DND-41 (cell line): ENCODE results near the gene ARPC1B.
A peak's percentile ranks its signal among the peaks of the same experiment; 100 is the strongest.

Source experiments
- ATAC-seq: fragments of 200-7000 bp; cut with Tn5 transposase; 3 replicates; pipeline ENCODE4 v1.9.1; 2021; ENCODE audit warnings: low read depth; ENCODE audit not compliant: insufficient read depth
- DNase-seq: peaks from one replicate; pipeline ENCODE4 v3.0.0-alpha.2; 2020
- H2AFZ ChIP-seq: 2 replicates; pipeline ENCODE4 v1.6.0; 2012; ENCODE audit warnings: low read depth, low read length
- H3K27ac ChIP-seq: 2 replicates; pipeline ENCODE4 v1.5.1; 2012; ENCODE audit warnings: low read length, inconsistent platforms
- H3K27me3 ChIP-seq: fragments of 200-600 bp; sonication (generic); 2 replicates; pipeline ENCODE4 v1.6.0; 2012; ENCODE audit warnings: low read length, mild to moderate bottlenecking, inconsistent platforms; ENCODE audit not compliant: insufficient read depth, poor library complexity
- H3K36me3 ChIP-seq: 2 replicates; pipeline ENCODE4 v1.5.1; 2012; ENCODE audit warnings: low read length, inconsistent platforms; ENCODE audit not compliant: insufficient read depth
- H3K4me1 ChIP-seq: 2 replicates; pipeline ENCODE4 v1.5.1; 2012; ENCODE audit warnings: mild to moderate bottlenecking, low read length; ENCODE audit not compliant: insufficient read depth
- H3K4me2 ChIP-seq: 2 replicates; pipeline ENCODE4 v1.6.0; 2012; ENCODE audit warnings: mild to moderate bottlenecking, moderate library complexity, low read length, inconsistent platforms; ENCODE audit not compliant: insufficient read depth
- H3K4me3 ChIP-seq, 2 experiments: fragments of 200-600 bp in 1 of 2; shearing (Covaris generic) in 1 of 2; 2 replicates each; pipeline ENCODE4 v1.5.1; 2012 to 2016; ENCODE audit warnings: inconsistent platforms in 2 of 2, low read length in 2 of 2, mild to moderate bottlenecking in 2 of 2, low read depth in 1 of 2, moderate library complexity in 1 of 2
- H3K79me2 ChIP-seq: 2 replicates; pipeline ENCODE4 v1.6.0; 2012; ENCODE audit warnings: low read length, inconsistent platforms; ENCODE audit not compliant: insufficient read depth
- H3K9ac ChIP-seq: 2 replicates; pipeline ENCODE4 v1.6.0; 2012; ENCODE audit warnings: low read depth, mild to moderate bottlenecking, inconsistent platforms, low read length, moderate library complexity
- H3K9me3 ChIP-seq: 2 replicates; pipeline ENCODE4 v1.5.1; 2012; ENCODE audit warnings: low read length, moderate library complexity, mild to moderate bottlenecking, inconsistent platforms; ENCODE audit not compliant: insufficient read depth, severe bottlenecking
- H4K20me1 ChIP-seq: 2 replicates; pipeline ENCODE4 v1.6.0; 2012; ENCODE audit warnings: low read length; ENCODE audit not compliant: insufficient read depth
- CTCF ChIP-seq: IDR thresholded peaks from 2 replicates; pipeline ENCODE4 v1.5.1; 2012; ENCODE audit warnings: borderline replicate concordance, low read length, moderate library complexity, mild to moderate bottlenecking; ENCODE audit not compliant: poor library complexity, severe bottlenecking; ENCODE audit errors: extremely low read depth
- EZH2 ChIP-seq: IDR thresholded peaks from 3 replicates; pipeline ENCODE4 v1.6.1; 2012; ENCODE audit warnings: borderline replicate concordance, low read depth, mild to moderate bottlenecking, moderate library complexity, low read length, inconsistent platforms; ENCODE audit not compliant: severe bottlenecking

Gene ARPC1B

GRCh38 chr7:99374111-99375064 is at the start of gene ARPC1B:
Gene ARPC1B (plus strand): TSS chr7:99374730. CDS start chr7:99385715, 10,985 bp downstream.
- peak; percentile 82 for ATAC-seq
- Histone ChIP-seq H2AFZ (peak within 1 kb of the TSS; percentile 89), H4K20me1 (peaks cover 11% of the 10 kb centered on the region), H3K27me3 (no peaks in the 10 kb centered on the region), H3K27ac (peak within 1 kb of the TSS; percentile 68), H3K4me3 (peak within 1 kb of the TSS; percentile 78 to 83), H3K79me2 (peaks cover 39% of the 10 kb centered on the region), H3K4me2 (peak within 1 kb of the TSS; percentile 79), H3K9me3 (no peaks in the 10 kb centered on the region), H3K9ac (peak within 1 kb of the TSS; percentile 65), H3K36me3 (peaks cover 18% of the 10 kb centered on the region), H3K4me1 (peaks cover 25% of the 10 kb centered on the region)
- TF ChIP-seq CTCF (no peak), EZH2 (no peak)
- peak; percentile 86 for DNase-seq

- ATAC-seq (no peak), DNase-seq (peak; percentile 12)
- peaks cover 30% of the 10 kb centered on the region for H4K20me1 ChIP-seq
- H3K4me3 ChIP-seq: peak overlapping the region; percentile 65 to 97
- peak overlapping the region; percentile 87 for H3K4me2 ChIP-seq
- H3K9ac ChIP-seq: peak overlapping the region; percentile 95
- no peaks in the 10 kb centered on the region for H3K9me3 ChIP-seq
- peaks cover 42% of the 10 kb centered on the region for H3K4me1 ChIP-seq
- H2AFZ ChIP-seq: peak overlapping the region; percentile 99
- H3K79me2 ChIP-seq: peaks cover 51% of the 10 kb centered on the region
- H3K36me3 ChIP-seq: peaks cover 7% of the 10 kb centered on the region
- no peaks in the 10 kb centered on the region for H3K27me3 ChIP-seq
- peak overlapping the region; percentile 97 for H3K27ac ChIP-seq
- no peak for TF ChIP-seq CTCF
- no peak for TF ChIP-seq EZH2
Observed at GRCh38 chr7:99325001-99325493, 49.5 kb upstream of the ARPC1B start.

- Histone ChIP-seq H3K4me3 (peak within 1 kb of the TSS; percentile 65 to 97), H3K9ac (peak within 1 kb of the TSS; percentile 95), H3K4me2 (peak within 1 kb of the TSS; percentile 87), H3K79me2 (peaks cover 59% of the 10 kb centered on the region), H3K27me3 (no peaks in the 10 kb centered on the region), H3K9me3 (no peaks in the 10 kb centered on the region), H3K27ac (peak within 1 kb of the TSS; percentile 97), H3K36me3 (peaks cover 12% of the 10 kb centered on the region), H2AFZ (peak within 1 kb of the TSS; percentile 99), H3K4me1 (peaks cover 45% of the 10 kb centered on the region), H4K20me1 (peaks cover 37% of the 10 kb centered on the region)
- DNase-seq: peak; percentile 92
- ATAC-seq: peak; percentile 95
- no peak for TF ChIP-seq CTCF
- TF ChIP-seq EZH2: no peak
Observed at GRCh38 chr7:99325592-99326407, 48.7 kb upstream of the ARPC1B start, which contains the start of gene ARPC1A. Gene ARPC1A (plus strand): TSS chr7:99325898. CDS start chr7:99333354, 7,456 bp downstream.
